IPS DF 4.7 (cell line): Measurements from ENCODE around the gene TAS1R2.
"Not testable (repeated sequence)": the region's sequence is repeated elsewhere in the genome, so short reads cannot be mapped to it uniquely, and the experiment has no call there.

Source experiments
- DNase-seq: peaks from one replicate; pipeline ENCODE4 v3.0.0-alpha.2; 2013; ENCODE audit warnings: low spot score; ENCODE audit errors: extremely low read depth

Gene TAS1R2

GRCh38 chr1:18859560-18859959 lies at the start of gene TAS1R2:
TSS of gene TAS1R2 (minus strand) at chr1:18859660. CDS start at chr1:18859660, 0 bp downstream.
- DNase-seq, result no peak

- no peak for DNase-seq
These were observed 48.7 kb upstream of the TAS1R2 start for GRCh38 chr1:18907917-18908845.

- no peak for DNase-seq
These were observed 47.8 kb upstream of the TAS1R2 start for GRCh38 chr1:18907021-18907916.

DNA sequence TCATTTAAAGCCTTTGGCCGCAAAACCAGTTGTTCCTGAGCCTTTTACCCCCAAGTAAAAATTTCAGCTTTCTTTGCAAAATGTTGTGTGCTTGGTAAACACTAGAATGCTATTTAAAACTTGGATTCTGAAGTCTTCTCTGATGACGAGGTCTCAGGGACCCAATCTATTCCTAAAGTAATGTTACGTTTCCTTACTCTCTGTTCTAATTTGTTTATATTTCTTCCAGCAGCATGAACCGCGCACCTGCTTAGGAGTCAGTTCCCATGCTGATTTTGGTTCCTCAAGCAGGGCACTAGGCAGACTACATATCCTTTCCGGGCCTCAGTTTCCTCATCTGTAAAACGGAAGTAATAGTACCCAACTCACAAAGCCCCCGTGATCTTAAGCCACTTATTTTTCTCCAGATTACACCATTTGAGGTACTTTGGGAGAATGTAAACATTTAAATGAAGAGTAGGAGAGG lies 43.9 kb upstream of the TAS1R2 start:
- no peak for DNase-seq

GRCh38 chr1:18902523-18903290 lies 43.2 kb upstream of the TAS1R2 start, which contains the start of gene ALDH4A1:
TSS of gene ALDH4A1 (minus strand) at chr1:18902555. CDS start at chr1:18902523, 32 bp downstream.
- peak; percentile 94 for DNase-seq

GRCh38 chr1:18901952-18902522 lies 42.6 kb upstream of the TAS1R2 start:
- DNase-seq, result no peak

DNA sequence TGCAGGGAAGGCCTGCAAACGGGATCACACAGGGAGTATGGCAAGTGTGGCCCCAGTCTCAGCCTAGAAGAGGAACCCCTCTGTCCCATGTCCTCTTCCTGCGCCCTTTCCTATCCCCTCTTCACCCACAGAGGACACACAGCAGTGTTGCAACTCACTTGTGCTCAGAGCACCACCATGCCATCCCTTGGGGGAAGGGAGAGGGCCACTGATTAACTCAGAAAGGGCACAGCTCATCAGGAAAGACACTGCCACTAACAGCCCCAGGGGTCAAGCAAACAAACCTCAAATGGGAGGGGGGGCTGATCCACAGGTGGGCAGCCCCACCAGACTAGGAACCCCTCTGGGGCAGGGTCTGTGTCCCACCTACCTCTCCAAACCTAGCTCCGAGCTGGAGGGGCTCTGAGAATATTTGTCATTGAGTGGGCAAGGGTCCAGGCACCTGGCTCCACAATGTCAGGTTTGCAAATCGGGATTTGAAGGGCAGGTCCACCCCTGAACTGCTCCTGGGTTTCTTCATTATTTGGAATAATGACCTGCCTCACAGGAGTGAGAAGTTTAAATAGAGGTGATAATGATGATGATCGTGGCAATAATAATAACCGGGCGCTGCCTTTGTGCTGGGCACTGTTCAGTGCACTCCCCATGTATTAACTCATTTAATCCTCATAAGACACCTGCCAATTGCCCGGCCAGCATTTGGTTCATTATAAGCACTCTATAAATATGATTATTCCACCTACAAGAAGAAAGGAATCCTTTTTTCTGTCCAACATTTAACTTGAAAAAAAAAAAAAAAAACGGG lies 41.9 kb upstream of the TAS1R2 start:
- no peak for DNase-seq

- DNase-seq, result no peak
These were observed 40.9 kb upstream of the TAS1R2 start for GRCh38 chr1:18900303-18900841.

- DNase-seq, result no peak
These were observed 40.0 kb upstream of the TAS1R2 start for GRCh38 chr1:18899363-18900049.

GRCh38 chr1:18898567-18898966 lies 39.1 kb upstream of the TAS1R2 start:
- no peak for DNase-seq

GRCh38 chr1:18895317-18895716 lies 35.9 kb upstream of the TAS1R2 start:
- DNase-seq, result no peak

DNA sequence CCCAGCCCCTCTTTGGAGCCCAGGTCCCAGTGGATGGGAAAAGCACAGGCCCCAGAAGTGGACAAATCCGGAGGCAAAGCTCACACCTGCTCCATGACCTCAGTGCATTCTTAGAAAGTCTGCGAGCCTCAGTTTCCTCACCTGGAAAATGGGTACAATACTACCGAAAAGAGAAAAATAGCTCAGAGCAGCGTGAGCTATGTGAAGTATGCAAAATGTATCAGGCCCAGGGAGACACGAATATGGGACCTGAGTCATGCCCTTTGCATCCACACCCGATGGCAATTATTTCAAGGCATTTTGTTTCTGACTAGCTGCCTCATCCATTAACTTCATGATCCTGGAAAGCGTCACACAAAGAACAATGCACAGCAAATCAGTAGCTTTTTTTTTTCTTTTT lies 33.7 kb upstream of the TAS1R2 start:
- DNase-seq, result no peak

- not testable (repeated sequence) for DNase-seq
These were observed 32.4 kb upstream of the TAS1R2 start for GRCh38 chr1:18891858-18892257.

GRCh38 chr1:18891426-18891780 lies 31.9 kb upstream of the TAS1R2 start:
- DNase-seq, result no peak

DNA sequence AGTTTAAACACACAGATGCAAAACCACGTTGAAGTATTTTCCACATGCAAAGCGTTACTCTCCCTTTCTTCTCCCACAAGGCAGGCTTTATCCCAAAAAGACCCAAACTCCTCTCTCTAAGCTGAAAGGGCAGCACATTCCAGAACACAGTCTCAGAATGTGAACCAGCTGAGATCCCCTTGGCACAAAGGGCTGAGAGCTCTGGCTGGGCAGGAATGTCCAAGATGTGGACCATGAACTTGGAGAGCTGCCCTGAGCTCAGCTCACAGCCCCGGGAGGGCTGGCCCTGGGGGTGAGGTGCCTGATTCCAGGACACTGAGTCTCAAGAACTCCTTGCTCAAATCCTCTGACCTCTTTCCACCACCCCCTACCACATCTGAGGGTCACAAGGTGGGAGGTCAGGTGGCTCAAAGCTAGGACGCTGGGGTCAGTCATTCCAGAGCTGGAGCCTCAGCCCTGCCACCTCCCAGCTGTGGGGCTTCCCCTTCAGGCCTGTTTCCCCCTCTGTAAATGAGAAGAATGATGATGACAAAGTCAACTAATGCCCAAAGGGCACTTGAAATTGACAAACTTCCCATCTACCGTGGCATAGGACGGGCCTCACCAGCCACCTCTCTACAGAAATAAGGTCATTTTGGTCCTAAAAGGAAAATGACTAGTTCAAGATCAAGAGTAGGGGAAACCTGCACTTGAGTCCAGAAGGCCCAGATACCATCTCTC lies 31.4 kb upstream of the TAS1R2 start:
- DNase-seq, result no peak

DNA sequence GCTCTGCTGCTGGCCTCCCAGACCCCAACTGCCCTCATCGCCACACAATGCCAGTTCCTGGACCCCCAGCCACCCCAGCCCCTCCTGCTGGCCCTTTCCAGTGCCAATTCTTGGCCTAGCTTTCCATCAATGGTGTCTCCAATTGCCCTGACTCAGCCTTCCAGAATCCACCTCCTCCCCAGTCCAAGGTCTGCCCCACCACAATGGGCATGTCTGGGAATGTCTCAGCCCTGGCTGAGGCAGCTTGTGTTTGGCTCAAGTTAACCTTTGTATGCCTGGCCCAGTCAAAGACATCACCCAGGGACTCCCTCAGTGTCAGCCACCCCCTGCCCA lies 26.5 kb upstream of the TAS1R2 start:
- no peak for DNase-seq

- no peak for DNase-seq
These were observed 26.0 kb upstream of the TAS1R2 start for GRCh38 chr1:18885311-18886002.

- DNase-seq, result no peak
These were observed 25.3 kb upstream of the TAS1R2 start for GRCh38 chr1:18884727-18885126.
